Fibroblast of mammary gland (primary cell): ENCODE results near the gene RTL1.

Source experiments
- DNase-seq: peaks from one replicate; pipeline ENCODE4 v3.0.0-alpha.2; 2010; ENCODE audit warnings: low read depth
- H3K4me3 ChIP-seq: 2 replicates; pipeline ENCODE4 v1.5.1; 2011; ENCODE audit warnings: low read depth, mild to moderate bottlenecking, low read length, moderate library complexity; ENCODE audit not compliant: control insufficient read depth
- TF ChIP-seq, protein P1 (sequence below): conservative IDR thresholded peaks from 2 replicates; pipeline ENCODE4 v1.5.1; 2011; ENCODE audit warnings: low read depth, low read length, inconsistent platforms; ENCODE audit not compliant: control insufficient read depth, insufficient read depth

RTL1 gene

DNA sequence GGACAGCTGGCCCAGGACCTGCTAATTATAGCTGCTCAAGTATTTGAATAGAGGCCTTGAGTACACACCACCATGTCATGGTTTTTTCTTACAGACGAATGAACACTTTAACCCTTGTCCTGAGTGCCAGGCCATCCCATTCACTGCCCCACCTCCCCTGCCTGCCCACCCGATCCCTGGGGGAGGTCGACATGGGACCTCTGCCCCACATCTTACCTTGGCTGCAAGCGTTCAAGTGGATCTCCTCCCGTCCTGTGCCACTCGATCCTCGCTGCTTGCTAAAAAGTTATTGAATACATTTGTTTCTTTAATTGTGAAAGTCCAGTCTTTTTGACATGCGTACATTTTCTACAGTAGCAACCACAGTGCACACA is 10.3 kb downstream of the RTL1 start:
- DNase-seq, result no peak
- no peak overlapping the region for H3K4me3 ChIP-seq
- TF ChIP-seq, protein P1, sequence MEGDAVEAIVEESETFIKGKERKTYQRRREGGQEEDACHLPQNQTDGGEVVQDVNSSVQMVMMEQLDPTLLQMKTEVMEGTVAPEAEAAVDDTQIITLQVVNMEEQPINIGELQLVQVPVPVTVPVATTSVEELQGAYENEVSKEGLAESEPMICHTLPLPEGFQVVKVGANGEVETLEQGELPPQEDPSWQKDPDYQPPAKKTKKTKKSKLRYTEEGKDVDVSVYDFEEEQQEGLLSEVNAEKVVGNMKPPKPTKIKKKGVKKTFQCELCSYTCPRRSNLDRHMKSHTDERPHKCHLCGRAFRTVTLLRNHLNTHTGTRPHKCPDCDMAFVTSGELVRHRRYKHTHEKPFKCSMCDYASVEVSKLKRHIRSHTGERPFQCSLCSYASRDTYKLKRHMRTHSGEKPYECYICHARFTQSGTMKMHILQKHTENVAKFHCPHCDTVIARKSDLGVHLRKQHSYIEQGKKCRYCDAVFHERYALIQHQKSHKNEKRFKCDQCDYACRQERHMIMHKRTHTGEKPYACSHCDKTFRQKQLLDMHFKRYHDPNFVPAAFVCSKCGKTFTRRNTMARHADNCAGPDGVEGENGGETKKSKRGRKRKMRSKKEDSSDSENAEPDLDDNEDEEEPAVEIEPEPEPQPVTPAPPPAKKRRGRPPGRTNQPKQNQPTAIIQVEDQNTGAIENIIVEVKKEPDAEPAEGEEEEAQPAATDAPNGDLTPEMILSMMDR, result no peak

DNA sequence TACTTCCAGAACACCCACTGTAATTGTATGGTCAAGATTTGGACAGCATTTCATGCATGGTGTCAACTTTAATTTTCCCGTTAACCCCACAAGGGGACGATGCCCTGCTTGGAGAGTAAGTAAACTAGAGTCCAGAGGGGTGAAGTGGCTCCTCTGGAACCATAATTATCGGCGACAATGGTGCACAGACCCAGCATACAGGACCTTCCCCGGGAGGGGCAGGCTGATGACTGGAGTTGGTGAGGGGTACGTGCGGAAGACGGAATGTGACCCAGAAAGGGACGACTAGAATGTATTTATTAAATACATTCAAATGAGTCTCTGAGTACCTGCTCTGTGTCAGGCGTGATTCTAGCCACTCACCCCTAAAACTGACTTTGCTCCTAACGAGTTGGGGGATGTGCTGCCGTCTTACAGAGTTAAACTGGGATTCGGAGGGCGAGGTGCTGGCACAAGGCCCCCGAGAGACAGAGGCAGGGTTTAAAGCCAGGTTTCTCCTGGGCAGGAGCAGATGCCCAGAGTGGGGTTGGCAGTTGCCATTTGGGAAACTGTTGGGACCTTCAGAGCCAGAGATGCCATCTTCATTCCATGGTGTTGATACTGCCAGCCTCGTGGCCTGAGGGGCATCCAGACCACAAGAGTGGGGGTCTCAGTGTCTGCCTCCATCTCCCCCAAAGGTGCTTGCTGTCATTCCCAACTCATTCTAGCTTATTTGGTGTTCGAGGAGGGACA is 10.9 kb downstream of the RTL1 start:
- TF ChIP-seq, protein P1, result no peak
- H3K4me3 ChIP-seq, result no peak overlapping the region
- no peak for DNase-seq

DNA sequence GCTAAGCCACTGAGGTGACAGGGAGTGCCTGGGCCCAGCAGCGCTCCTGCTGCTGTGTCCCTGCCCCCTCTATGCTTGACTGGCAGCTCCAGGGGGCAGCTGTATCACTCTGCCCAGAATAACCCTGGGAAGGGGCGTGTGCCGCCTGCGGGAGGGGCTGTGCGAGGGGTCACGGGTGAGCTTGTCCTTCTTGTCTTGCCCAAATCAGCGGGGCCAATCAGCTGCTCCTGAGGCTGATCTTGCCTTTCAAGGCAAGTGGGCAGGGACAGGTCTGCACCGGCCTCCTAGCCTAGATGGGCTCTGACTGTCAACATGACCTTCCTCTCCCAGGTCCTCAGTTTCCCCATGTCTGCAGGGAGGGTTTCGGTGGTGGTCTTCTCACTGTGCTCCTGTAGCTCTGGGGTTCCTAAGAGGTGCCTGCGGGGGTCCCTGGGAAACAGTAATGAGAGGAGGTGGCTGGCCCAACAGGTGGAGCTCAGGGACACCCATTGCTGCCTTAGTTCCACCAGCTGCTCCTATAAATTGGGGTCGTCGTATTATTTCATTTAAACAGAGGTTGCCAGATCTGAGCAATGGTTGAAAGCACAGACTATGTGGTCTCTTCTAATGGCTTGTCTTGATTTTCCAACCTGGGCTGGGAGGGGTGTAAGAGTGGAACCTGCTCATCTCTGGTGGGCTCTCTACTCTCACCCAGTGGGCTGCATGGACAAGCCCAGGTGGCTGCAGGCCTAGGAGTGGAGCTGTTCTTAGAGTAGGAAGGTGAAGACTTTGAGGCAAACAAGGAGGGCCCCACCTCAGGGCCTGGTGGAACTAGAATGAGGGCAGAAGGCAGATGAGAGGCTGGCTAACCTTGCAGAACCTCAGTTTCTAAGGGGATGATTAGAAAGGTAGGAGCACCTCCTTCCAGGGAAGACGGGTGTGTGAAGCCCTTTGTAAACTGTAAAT is 11.7 kb downstream of the RTL1 start:
- TF ChIP-seq, protein P1, result no peak
- DNase-seq, result no peak
- no peak overlapping the region for H3K4me3 ChIP-seq

DNA sequence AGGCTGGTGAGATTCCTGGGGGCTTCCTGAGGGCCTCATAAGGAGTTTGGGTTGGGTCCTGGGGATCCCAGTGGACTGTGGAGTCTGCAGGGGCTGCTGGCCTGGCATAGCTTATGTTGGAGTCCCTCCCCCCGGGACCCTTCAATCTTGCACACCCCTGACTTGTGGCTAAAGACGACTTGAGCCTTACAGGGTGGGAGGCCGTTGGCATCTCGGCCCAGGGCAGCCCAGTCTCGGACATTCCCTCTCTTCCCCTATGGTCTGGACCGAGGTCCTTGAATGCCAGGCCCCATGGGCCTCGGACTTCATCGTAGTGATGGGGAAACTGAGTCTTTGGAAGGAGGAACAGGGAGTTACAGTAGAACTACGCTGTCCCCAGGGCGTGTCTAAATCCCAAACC is 12.5 kb downstream of the RTL1 start:
- H3K4me3 ChIP-seq, result no peak overlapping the region
- no peak for DNase-seq
- TF ChIP-seq, protein P1, result no peak

DNA sequence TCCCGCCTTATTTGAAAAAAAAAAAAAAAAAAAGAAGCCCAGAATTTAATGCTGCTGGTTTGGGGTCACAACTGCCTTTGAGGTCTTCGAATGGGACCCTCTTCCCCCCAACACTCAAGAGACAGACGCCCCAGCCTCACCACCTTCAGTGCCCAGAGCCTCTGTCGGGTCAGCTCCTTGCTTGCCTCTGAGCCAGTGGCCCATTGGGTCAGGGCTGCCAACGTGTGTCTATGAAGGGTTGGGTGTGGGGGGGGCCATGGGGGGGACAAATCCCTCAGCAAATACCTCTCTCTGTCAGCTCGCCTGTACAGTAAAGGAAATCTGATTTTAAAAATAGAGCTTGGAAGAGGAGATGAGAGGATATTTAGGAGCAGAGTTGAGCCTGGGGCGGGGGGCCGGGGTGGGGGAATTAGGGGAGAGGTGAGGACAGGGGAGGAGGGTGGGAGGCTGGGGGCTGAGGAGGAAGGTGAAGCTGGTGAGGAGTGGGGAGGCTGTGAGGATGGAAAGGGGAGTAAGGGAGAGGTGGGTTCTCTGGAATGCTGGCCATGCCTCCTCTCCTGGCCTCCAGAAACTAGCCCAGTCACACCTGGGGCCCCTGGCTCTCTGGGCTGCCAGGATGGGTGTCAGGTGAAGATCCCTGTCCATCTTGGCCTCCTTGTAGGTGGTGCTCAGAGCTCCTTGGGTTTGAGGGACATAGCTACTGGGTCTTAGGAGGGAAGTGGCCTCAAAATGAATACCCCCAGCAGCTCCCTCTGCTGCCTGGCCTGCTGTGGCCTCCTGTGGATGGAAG is 13.3 kb downstream of the RTL1 start:
- H3K4me3 ChIP-seq, result no peak overlapping the region

DNA sequence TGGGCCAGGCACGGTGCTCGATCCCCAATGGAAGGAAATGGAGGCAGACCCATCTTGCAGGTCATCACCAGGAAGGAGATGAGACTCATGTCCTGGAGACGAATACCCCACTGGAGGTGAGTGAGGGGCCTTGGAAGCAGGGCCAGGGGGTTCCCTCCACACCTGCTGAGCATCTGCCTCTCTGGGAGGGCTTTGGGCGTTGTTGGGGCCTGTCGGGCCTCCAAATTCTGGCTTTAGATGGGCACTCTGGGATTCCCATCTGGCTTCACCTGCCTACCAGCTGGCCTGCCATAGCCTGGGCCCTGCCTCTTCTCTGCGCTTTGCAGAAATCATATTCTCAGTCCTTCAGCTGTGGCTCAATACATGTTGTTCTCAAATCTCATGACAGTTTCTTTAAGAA is 13.9 kb downstream of the RTL1 start:
- no peak overlapping the region for H3K4me3 ChIP-seq
- TF ChIP-seq, protein P1, result no peak
- no peak for DNase-seq

More for the DNA sequence above, 13.3 kb downstream of the RTL1 start:
- TF ChIP-seq, protein P1, result no peak
- DNase-seq, result no peak
